Measurements from ENCODE around the gene GRIK4.
"Not testable (repeated sequence)": the region's sequence is repeated elsewhere in the genome, so short reads cannot be mapped to it uniquely, and the experiment has no call there.

The GRIK4 gene

DNA sequence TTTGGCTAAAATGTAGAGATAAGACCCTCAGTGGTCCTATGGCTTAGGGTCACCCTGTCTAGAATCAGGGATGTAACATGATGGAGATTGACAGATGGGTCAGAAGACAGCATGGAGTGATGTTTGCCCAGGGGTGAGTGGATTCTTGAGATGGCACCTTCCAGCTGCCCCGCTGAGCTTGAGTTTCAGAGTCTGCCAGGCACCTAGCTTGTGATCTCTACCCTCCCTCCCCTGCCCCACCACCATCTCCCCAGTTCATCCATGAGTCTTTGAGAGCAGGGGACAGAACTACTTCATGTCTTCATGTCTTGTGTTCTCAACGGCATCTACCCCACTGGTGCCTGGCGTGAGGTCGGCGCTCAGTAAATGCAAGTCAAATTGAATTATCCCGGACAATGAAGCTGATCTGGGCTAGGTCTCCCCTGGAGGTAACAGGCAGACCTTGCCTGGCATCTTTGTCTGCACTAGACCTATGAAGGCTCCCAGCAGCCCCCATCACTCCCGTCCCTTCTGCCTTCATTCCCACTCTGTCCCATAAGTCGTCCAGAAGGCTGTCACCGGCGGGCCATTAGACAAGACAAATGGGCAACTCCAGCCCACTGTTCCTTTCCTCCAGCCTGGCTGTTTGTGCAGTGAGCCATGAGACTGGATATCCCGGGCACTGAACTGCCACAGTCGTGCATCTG is 273.2 kb downstream of the GRIK4 start:
- DNase-seq (ENCODE audit: low read depth), result no peak

DNA sequence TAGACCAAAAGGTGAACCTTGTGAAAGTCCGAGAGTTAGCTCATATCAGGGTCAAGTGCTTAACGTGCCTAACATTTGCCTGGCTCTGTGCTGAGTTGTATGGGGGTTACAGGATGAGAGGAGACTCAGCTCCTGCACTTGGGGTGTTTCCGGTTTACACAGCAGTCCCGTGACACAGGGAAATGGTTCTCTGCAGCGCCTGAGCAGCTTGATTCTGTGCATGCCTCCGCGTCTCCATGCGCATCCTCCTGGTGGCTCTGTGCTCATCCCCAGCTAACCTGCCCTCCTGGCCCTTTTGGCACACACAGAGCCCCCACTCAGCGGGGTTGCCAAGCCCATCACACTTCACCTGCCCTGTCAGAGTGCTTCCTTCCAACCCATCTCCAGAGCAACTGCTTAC is 274.0 kb downstream of the GRIK4 start:
- no peak for DNase-seq (ENCODE audit: low read depth)

- no peak for DNase-seq (ENCODE audit: low read depth)
Measured at GRCh38 chr11:120786206-120786735, 274.7 kb downstream of the GRIK4 start.

DNA sequence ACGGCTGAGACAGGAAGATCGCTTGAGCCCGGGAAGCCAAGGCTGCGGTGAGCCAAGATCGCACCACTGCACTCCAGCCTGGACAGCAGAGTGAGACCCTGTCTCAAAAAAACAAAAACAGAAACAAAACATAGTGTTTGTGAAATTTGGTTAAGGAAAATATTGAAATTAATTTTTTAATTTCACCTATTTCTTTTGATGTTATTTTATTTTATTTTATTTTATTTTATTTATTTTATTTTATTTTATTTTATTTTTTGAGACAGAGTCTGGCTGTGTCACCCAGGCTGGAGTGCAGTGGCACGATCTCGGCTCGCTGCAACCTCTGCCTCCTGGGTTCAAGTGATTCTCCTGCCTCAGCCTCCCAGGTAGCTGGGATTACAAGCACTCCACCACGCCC is 275.7 kb downstream of the GRIK4 start:
- DNase-seq (ENCODE audit: low read depth), result not testable (repeated sequence)

GRCh38 chr11:120789391-120789790 is 277.8 kb downstream of the GRIK4 start:
- no peak for DNase-seq (ENCODE audit: low read depth)

DNA sequence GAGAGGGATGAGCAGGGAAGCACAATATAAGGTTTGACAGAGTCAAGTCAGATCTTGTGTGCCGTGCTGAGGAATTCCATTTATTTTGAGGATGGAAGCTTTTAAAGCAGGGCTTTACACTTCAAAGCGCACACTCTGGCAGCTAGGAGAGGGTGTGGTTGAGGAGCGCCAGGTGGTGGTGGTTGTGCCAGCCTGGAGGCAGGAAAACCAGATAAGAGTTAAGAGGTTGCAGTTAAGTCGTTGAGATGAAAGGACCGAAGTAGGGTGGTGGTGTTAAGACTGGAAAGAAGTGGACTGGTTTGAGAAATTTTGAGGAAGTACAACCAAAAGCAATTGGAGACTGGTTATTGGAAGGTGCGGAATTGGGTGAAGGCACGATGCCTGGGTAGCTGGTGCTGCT is 280.8 kb downstream of the GRIK4 start:
- DNase-seq (ENCODE audit: low read depth), result no peak

DNA sequence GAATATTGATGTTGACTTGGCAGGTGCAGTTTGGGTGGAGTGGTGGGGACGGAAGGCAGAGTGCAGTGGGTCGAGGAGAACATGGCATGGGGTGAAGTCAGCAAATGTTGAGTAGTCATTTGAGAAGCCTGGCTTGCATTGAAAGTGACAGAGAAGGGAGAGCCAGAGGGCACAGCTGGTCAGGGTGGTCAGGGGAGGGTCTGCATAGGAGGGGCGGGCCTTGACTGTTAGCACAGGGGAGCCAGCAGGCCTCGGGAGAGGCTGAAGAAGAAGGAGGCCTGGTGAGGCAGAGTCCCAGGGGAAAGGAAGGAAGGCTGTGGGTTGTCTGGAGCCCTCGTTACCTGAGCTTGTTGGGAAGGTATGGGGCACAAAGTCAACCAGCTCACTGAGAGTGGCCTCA is 281.6 kb downstream of the GRIK4 start:
- DNase-seq (ENCODE audit: low read depth), result no peak

GRCh38 chr11:120793806-120794479 is 282.4 kb downstream of the GRIK4 start:
- DNase-seq (ENCODE audit: low read depth), result no peak

DNA sequence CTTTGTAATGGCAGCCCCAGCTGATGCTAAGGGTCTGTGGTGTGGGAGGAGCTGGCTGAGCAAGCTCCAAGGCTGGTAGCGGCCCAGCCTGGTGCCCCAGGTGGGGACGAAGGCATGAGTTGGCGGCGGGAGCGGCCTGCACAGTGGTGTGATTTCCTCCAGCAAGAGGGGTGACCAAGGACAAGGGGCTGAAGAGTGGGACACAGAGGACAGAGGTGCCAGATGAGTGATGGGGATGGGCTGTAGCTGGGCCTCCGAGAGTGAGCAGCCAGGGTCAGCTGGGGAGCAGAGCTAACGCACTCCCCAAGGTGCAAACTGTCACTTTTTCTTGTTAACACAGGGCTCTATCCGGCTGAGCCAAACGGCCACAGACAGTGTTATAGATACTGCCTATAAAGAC is 283.2 kb downstream of the GRIK4 start:
- no peak for DNase-seq (ENCODE audit: low read depth)

- DNase-seq (ENCODE audit: low read depth), result no peak
Measured at GRCh38 chr11:120795185-120795584, 283.6 kb downstream of the GRIK4 start.

DNA sequence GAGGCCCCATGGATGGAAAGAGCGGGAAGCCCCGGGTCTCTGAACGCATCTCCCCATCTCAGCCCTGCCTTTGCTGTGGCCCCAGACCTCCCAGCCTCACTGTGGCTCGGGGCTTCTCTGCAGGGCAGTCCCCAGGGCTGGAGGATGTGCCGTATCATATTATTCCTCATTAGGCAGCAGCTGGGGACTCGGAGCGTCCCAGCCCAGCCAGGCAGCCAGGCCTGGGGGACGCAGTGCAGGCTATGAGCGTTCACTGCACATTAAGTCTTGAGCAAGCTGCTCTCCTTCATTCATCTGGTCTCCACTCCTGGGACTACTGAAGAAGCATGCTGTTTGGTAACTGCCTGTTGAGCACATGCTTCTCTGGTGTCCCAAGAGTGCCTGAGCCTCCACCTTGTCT is 285.6 kb downstream of the GRIK4 start:
- no peak for DNase-seq (ENCODE audit: low read depth)

- DNase-seq (ENCODE audit: low read depth), result no peak
Measured at GRCh38 chr11:120798854-120799253, 287.3 kb downstream of the GRIK4 start.

DNA sequence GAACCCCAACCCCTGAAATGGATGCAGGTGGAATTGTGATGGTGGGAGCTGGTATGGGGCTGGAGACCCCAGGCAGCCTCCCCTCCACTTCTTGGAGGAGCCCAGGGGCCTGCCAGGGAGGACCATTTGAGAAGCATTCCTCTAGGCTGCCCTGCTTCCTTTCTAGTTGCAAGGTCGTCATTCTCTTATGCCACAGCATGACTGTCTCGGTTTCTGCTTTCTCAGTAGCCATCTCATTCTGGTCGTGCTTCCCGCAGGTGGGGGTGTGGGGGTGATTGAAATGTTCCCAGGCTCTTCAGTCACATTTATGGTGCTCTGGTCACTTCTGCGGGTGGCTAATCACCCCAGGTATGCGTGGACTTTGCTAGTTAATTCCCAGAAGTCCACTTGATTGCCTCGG is 288.7 kb downstream of the GRIK4 start:
- no peak for DNase-seq (ENCODE audit: low read depth)

GRCh38 chr11:120801801-120802689 is 290.5 kb downstream of the GRIK4 start:
- no peak for DNase-seq (ENCODE audit: low read depth)

- no peak for DNase-seq (ENCODE audit: low read depth)
Measured at GRCh38 chr11:120805960-120806555, 294.5 kb downstream of the GRIK4 start.

- peak; percentile 50 for DNase-seq (ENCODE audit: low read depth)
Measured at GRCh38 chr11:120807414-120808150, 296.0 kb downstream of the GRIK4 start.

DNA sequence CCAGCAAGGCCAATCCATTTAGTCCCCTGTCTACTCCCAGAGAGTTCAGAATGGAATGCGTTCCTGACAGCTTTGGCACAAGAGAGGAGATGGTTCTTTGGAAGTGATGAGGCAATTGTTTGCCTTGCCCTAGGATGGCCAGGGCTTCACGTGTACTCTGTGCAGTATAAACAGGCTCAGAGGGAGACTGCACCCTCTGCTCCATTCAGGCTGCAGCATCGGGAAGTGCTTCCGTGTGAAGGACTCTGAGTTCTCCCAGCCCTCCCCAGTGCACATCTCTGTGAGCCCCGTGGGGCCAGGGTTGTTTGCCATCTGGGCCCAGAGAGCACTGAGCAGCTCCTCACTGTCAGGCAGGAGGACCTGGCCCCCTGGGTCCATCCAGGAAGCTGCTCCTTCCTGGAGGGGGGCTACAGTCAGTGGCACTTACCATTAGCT is 297.1 kb downstream of the GRIK4 start:
- DNase-seq (ENCODE audit: low read depth), result no peak

DNA sequence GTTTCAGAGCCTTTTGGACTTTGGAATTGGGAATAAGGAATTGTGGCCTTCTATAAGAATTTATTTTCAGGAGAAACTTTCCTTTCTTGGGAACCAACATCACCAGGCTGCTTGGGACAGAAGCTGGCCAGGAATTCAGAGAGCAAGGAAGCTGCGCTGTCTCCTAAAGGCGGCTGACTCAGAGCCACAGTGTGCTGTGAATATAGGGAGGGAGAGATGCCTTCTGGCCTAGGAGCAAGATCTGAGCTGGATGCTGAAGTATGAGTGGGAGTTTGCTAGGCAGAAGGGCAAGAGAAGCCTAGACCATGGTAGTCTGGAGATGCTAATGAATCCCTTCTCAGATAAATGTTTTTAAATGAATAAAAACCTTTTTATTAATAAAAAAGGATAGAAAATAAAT is 298.7 kb downstream of the GRIK4 start:
- DNase-seq (ENCODE audit: low read depth), result no peak

DNA sequence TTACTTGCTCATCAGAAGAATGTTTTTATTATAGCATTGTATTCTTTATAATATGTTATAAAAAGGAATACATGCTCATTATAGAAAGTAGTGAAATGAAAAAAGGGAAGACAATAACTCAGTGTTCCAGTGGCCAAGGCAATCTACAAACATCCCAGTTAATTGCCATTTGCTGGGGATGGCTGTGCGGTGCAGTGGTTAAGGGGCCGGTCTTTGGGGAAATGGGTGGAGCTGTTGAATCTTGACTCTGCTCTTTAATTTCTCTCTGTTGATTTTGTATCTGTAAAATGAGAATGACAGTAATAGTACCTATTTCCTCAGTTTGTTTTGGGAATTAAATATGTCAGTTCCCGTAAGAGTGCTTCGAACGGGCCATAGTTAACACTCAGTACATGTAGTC is 299.7 kb downstream of the GRIK4 start:
- DNase-seq (ENCODE audit: low read depth), result no peak

DNA sequence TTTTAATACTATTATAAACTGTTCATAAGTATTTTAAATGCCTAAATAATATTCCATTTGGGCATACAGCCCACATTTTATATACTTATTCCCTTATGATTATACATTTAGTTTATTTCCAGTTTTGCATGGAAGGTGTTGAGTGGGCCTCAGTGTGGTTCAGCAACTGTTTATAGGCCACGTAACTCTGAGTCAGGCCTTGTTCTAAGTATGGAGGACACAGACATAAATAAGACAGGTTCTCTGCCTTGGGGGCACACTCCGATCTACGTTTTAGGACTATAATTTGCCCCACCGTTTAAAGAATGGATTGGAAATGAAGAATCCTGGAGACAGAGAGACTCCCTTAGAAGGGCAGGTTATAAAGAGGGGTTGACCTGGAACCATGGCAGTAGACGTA is 300.2 kb downstream of the GRIK4 start:
- no peak for DNase-seq (ENCODE audit: low read depth)

DNA sequence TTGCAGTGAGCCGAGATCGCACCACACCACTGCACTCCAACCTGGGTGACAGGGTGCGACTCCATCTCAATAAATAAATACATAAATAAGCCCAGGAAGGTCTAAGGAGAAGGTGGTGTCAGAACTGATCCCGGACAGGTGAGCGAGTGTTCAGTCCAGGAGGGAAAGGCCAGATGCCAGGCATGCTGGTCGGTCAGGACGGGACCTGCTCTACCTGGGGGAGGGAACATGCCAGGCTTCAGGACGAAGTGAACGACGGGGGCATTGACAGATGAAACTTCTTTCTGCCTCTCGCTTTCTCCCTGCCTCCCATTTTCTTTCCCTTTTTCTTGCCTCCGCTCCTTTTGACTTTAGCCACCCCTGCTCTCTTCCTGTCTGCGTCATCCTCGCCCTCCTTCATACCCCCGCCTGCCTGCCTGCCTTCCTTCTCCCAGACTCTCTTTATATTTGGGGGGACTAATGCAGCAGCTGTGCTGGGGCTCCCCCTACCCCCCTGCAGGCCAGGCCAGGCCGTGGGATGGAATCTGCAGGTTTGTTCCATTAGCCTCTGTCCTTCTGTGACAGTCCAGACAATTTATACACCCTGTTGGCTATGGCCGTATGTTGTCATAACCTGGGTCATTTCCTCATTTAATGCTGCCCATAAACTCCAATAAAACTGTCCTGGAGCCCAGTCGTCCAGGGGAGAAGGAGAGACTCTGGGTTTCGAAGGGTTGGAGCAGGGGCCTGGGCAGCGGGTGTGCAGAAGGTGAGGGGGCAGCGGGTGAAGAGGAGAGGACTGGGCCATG is 303.2 kb downstream of the GRIK4 start:
- DNase-seq (ENCODE audit: low read depth), result no peak
